Jurkat, Clone E6-1 (cell line): ENCODE results near the gene PACS1.
"Not testable (repeated sequence)": the region's sequence is repeated elsewhere in the genome, so short reads cannot be mapped to it uniquely, and the experiment has no call there.

Experiments
- DNase-seq: peaks from one replicate; pipeline ENCODE4 v3.0.0-alpha.2; 2011; ENCODE audit warnings: low read depth, low spot score
- H3K4me3 ChIP-seq: 2 replicates; pipeline ENCODE4 v1.5.1; 2011; ENCODE audit warnings: mild to moderate bottlenecking, low read length, control low read depth, moderate library complexity

PACS1 gene

GRCh38 chr11:66277064-66277463, 207.0 kb downstream of the PACS1 start:
- not testable (repeated sequence) for DNase-seq, H3K4me3 ChIP-seq

GRCh38 chr11:66277471-66278362, 207.6 kb downstream of the PACS1 start, which contains the start of gene CNIH2:
TSS of gene CNIH2 (plus strand) at chr11:66278175. CDS start at chr11:66278457, 282 bp downstream.
- H3K4me3 ChIP-seq, result peak within 1 kb of the TSS; percentile 24

GRCh38 chr11:66278363-66279091, 208.5 kb downstream of the PACS1 start:
- no peak for DNase-seq
- H3K4me3 ChIP-seq, result peak overlapping the region; percentile 24

More at GRCh38 chr11:66277471-66278362, 207.6 kb downstream of the PACS1 start, which contains the start of gene CNIH2:
- DNase-seq, result no peak

- DNase-seq, result no peak
- no peak overlapping the region for H3K4me3 ChIP-seq
These were observed 209.1 kb downstream of the PACS1 start for GRCh38 chr11:66279092-66279734.

- no peak for DNase-seq
These were observed 210.4 kb downstream of the PACS1 start for GRCh38 chr11:66280428-66280827.

GRCh38 chr11:66281001-66281400, 210.9 kb downstream of the PACS1 start:
- H3K4me3 ChIP-seq, result no peak overlapping the region

More at GRCh38 chr11:66280428-66280827, 210.4 kb downstream of the PACS1 start:
- H3K4me3 ChIP-seq, result no peak overlapping the region

GRCh38 chr11:66281776-66282467, 211.8 kb downstream of the PACS1 start:
- no peak overlapping the region for H3K4me3 ChIP-seq
- DNase-seq, result no peak

More at GRCh38 chr11:66281001-66281400, 210.9 kb downstream of the PACS1 start:
- no peak for DNase-seq

- DNase-seq, result peak; percentile 95
- H3K4me3 ChIP-seq, result no peak overlapping the region
These were observed 212.7 kb downstream of the PACS1 start for GRCh38 chr11:66282468-66283455.

- DNase-seq, result no peak
- H3K4me3 ChIP-seq, result no peak overlapping the region
These were observed 213.5 kb downstream of the PACS1 start for GRCh38 chr11:66283461-66284105.

GRCh38 chr11:66284526-66285078, 214.5 kb downstream of the PACS1 start:
- no peak overlapping the region for H3K4me3 ChIP-seq
- no peak for DNase-seq

GRCh38 chr11:66285250-66285947, 215.3 kb downstream of the PACS1 start:
- DNase-seq, result no peak
- H3K4me3 ChIP-seq, result no peak overlapping the region

GRCh38 chr11:66286699-66287098, 216.6 kb downstream of the PACS1 start:
- H3K4me3 ChIP-seq, result no peak overlapping the region

GRCh38 chr11:66287211-66287888, 217.3 kb downstream of the PACS1 start:
- peak overlapping the region; percentile 91 for H3K4me3 ChIP-seq
- DNase-seq, result no peak

More at GRCh38 chr11:66286699-66287098, 216.6 kb downstream of the PACS1 start:
- DNase-seq, result no peak

- peak overlapping the region; percentile 91 for H3K4me3 ChIP-seq
- DNase-seq, result no peak
These were observed 218.0 kb downstream of the PACS1 start for GRCh38 chr11:66287889-66288670.
